Tibial nerve (tissue), 3 donors: ENCODE measurements around the gene PANK4.

ENCODE experiments used
- POLR2A ChIP-seq, 2 donors: fragments of 450-650 bp; IDR thresholded peaks; one replicate each; pipeline ENCODE4 v1.6.1; 2017; ENCODE audit warnings: antibody characterized with exemption in 2 of 2, mild to moderate bottlenecking in 2 of 2, moderate library complexity in 2 of 2
- TF ChIP-seq, protein P1 (sequence below), 5 experiments: fragments of 200-600 bp in 3 of 5; fragments of 450-650 bp in 2 of 5; sonication (generic) in 3 of 5; IDR thresholded peaks; one replicate each; pipeline ENCODE4 v1.5.1; 2016 to 2019; ENCODE audit warnings: antibody characterized with exemption in 5 of 5, mild to moderate bottlenecking in 3 of 5, moderate library complexity in 2 of 5

DNA sequence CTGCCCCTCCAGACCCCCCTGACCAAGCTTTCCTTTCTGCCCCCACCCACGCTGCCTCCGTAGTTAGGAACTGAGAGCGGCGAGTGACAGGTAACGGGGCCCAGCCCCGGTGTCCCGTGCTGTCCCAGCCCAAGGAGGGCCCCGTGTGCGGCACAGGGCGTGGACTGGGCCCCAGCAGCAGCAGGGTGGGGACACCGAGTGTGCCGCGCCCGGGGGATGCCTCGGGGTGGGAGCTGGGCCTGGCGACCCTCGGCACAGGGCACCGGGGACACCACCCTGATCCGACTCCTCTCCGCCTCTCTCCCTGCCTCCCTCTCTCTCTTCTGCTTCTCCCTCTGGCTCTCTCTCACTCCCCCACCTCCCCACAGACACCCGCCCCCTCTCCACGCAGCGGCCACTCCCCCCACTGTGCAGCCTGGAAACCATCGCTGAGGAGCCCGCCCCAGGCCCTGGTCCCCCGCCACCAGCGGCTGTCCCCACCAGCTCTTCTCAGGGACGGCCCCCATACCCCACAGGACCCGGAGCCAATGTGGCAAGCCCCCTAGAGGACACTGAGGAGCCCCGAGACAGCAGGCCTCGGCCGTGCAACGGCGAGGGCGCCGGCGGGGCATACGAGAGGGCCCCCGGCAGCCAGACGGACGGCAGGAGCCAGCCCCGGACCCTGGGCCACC is 22.7 kb downstream of the PANK4 start:
- no peak for TF ChIP-seq POLR2A (IDR thresholded peaks at IDR 0.05)
- TF ChIP-seq, protein P1, sequence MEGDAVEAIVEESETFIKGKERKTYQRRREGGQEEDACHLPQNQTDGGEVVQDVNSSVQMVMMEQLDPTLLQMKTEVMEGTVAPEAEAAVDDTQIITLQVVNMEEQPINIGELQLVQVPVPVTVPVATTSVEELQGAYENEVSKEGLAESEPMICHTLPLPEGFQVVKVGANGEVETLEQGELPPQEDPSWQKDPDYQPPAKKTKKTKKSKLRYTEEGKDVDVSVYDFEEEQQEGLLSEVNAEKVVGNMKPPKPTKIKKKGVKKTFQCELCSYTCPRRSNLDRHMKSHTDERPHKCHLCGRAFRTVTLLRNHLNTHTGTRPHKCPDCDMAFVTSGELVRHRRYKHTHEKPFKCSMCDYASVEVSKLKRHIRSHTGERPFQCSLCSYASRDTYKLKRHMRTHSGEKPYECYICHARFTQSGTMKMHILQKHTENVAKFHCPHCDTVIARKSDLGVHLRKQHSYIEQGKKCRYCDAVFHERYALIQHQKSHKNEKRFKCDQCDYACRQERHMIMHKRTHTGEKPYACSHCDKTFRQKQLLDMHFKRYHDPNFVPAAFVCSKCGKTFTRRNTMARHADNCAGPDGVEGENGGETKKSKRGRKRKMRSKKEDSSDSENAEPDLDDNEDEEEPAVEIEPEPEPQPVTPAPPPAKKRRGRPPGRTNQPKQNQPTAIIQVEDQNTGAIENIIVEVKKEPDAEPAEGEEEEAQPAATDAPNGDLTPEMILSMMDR (IDR thresholded peaks at IDR 0.05), result no peak
